ENCODE results near the gene PLA2G4F.

The PLA2G4F gene

DNA sequence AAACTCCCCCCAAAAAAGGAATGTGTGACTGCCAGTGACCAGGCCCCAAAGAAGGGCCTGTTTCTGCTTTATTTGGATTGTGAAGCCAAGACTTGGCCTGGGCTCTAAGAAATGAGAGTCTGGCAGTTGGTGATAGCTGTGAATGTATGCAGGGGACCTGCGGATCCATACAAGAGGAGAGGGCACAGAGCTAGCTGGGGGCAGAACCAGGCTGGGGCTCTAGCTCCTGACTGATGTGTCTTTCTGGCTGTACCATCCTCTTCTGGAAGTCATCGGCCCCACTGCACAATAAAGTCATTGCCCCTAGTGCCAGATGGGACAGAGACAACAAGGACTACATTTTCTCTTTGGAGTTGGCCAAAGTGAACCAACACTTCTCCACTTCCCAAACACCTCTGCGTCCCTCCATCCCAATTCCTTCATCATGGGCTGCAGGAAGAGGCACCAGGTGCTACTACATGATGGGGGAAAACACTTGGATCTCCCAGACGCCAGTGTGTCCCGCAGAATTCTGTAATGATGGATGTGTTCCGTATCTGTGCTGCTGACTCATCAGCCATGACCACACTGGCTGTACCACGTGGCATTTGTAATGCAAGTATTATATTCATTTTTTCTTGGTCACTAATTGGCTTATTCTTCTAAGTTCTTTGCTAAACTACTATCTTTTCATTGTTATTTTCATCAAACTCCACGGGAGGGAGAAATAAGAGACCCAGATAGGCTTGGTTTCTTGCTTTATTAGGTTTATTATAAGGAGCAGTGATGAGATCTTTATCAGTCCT lies 1.7 kb upstream of the PLA2G4F start:
- H3K27ac ChIP-seq = no peak overlapping the region
- no peak overlapping the region for H3K9ac ChIP-seq
- H3K27me3 ChIP-seq = no peaks in the 10 kb centered on the region
- peaks cover 45 to 48% (median 47%) of the 10 kb centered on the region in 11 experiments for H3K36me3 ChIP-seq
- no peak overlapping the region for H3K4me3 ChIP-seq
- peaks cover 0 to 14% (median 0%) of the 10 kb centered on the region in 11 experiments; a peak in 3 of 22 replicates for H4K20me1 ChIP-seq
- peaks cover 0 to 8% (median 0%) of the 10 kb centered on the region in 10 experiments; a peak in 5 of 20 replicates for H3K4me1 ChIP-seq
- H3K4me2 ChIP-seq = no peak overlapping the region
- TF ChIP-seq Cebpa-rat (IDR thresholded peaks at IDR 0.05) = no peak
- H3K9me3 ChIP-seq (replicated peaks in 1 of 11) = no peaks in the 10 kb centered on the region

DNA sequence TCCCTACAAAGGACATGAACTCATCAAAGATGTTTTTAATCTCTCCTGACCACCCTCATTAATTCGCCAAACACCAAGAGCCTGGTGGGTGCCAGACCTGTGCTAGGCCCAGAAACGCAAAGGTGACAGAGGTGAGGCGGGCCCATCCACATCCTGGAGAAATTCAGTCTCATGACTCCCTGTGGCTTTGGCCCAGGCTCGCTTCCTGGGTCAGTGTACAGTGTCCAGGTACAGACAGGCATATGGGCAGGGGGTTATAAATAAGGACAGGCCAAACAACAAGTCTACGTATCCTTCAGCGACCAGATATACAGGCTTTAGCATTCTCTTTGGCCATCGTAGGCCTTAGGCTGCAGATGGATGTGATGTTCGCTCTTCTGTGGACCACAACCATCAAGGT lies 945 bp upstream of the PLA2G4F start:
- Histone ChIP-seq H3K27ac (no peak overlapping the region), H4K20me1 (peaks cover 0 to 12% (median 0%) of the 10 kb centered on the region in 11 experiments; a peak in 3 of 22 replicates), H3K36me3 (peaks cover 37 to 41% (median 39%) of the 10 kb centered on the region in 11 experiments), H3K4me2 (no peak overlapping the region), H3K4me1 (peaks cover 0 to 8% (median 0%) of the 10 kb centered on the region in 10 experiments; a peak in 5 of 20 replicates), H3K9ac (no peak overlapping the region), H3K27me3 (no peaks in the 10 kb centered on the region), H3K4me3 (no peak overlapping the region), H3K9me3 (replicated peaks in 1 of 11) (no peaks in the 10 kb centered on the region)
- TF ChIP-seq Cebpa-rat (IDR thresholded peaks at IDR 0.05) = no peak

DNA sequence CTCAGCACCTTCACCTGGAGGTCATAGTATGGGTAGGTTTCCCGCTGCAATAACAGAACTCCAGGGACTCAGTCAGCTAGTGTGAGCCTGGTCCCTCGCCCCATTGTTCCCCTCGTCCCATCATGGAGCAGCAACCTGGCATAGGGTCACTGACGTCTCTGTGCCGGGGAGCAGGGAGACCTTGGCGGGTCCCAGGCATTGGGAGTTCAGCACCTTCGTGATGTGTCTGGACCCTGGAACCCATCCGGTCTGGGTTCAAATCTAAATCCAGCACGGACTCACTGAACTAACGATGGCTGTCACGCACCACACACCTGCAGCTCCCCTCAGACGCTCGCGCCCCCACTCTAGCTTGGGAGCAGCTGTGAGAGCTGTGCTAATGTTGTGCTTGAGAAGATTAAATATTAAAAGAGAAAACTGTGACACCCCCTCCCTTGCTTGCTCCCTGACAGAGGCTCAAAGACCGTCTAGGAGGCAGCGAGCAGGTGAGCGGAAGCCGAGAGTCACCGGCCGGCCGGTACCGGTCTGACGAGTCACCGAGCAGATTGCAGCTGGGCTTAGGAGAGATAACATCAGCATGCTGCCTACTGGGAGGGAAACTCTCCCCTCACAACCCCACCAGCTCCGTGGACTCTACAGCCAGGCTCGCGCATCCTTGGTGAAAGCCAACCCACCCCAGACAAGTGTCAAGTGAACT lies 742 bp downstream of the PLA2G4F start:
- H3K27ac ChIP-seq = no peak overlapping the region
- peaks cover 0 to 8% (median 0%) of the 10 kb centered on the region in 10 experiments; a peak in 5 of 20 replicates for H3K4me1 ChIP-seq
- no peak overlapping the region for H3K4me3 ChIP-seq
- peaks cover 20 to 24% (median 22%) of the 10 kb centered on the region in 11 experiments for H3K36me3 ChIP-seq
- H4K20me1 ChIP-seq = peaks cover 0 to 5% (median 0%) of the 10 kb centered on the region in 11 experiments; a peak in 2 of 22 replicates
- H3K4me2 ChIP-seq = no peak overlapping the region
- H3K27me3 ChIP-seq = no peaks in the 10 kb centered on the region
- no peaks in the 10 kb centered on the region for H3K9me3 ChIP-seq (replicated peaks in 1 of 11)
- no peak for TF ChIP-seq Cebpa-rat (IDR thresholded peaks at IDR 0.05)
- no peak overlapping the region for H3K9ac ChIP-seq

DNA sequence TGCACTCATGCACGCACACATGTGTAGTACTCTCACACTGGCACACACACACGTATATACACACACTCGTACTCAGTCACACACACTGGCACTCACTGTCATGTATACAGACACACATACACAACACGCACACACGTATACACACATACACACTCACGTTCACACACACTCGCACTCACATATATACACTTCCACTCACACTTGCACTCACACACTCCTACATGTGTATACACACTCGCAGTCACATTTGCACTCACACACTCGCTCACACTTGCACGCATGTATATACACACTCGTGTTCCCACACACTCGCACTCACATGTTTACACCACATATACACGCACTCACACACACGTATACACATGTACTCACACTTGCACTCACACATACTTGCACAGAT lies 1.5 kb downstream of the PLA2G4F start:
- H3K27me3 ChIP-seq = no peaks in the 10 kb centered on the region
- H3K4me2 ChIP-seq = no peak overlapping the region
- peaks cover 12 to 16% (median 15%) of the 10 kb centered on the region in 11 experiments for H3K36me3 ChIP-seq

DNA sequence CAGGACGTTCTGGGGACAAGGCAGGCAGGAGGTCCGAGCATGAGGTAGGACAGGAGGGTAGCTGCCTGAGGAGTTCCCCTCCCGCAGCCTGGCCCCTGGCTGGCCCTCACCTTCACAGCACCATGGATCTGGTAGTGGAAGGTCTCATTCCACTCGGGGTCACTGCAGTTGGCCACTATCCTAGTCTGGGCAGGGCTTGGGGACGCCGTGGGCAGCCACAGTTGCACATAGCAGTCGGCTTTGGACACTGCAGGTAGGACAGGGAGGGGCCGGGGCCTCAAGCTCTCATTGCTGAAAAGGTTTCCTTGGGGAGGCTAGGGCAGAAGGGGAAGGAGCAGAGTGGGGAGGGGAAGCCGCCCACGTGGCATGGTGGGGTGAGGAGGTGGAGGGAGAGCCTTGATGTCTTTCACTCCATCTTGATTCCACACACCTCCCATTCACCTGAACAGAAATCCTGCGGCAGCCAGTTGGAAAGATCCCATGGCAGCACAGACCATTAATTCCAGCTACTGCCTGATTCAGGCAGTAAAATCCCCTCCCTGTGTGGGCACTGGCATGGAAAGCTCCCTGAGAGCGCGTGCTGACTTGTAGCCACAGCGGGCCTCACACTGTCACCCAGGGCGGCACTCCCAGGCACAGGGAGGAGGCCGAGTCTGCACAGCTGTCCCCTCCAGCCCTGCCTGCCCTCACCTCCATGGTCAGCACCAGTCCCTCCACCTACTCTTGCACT lies 2.1 kb downstream of the PLA2G4F start:
- Histone ChIP-seq H3K27me3 (no peaks in the 10 kb centered on the region), H3K9me3 (replicated peaks in 1 of 11) (no peaks in the 10 kb centered on the region), H3K36me3 (peaks cover 7 to 11% (median 9%) of the 10 kb centered on the region in 11 experiments), H3K9ac (no peak overlapping the region), H3K4me1 (peaks cover 0 to 8% (median 0%) of the 10 kb centered on the region in 10 experiments; a peak in 5 of 20 replicates), H3K27ac (no peak overlapping the region), H3K4me2 (no peak overlapping the region), H4K20me1 (peaks cover 0 to 5% (median 0%) of the 10 kb centered on the region in 11 experiments; a peak in 1 of 22 replicates), H3K4me3 (no peak overlapping the region)
- TF ChIP-seq Cebpa-rat (IDR thresholded peaks at IDR 0.05) = no peak

More for the DNA sequence above, 1.5 kb downstream of the PLA2G4F start:
- Histone ChIP-seq H3K4me3 (no peak overlapping the region), H3K27ac (no peak overlapping the region), H3K4me1 (peaks cover 0 to 8% (median 0%) of the 10 kb centered on the region in 10 experiments; a peak in 5 of 20 replicates), H4K20me1 (peaks cover 0 to 5% (median 0%) of the 10 kb centered on the region in 11 experiments; a peak in 2 of 22 replicates), H3K9ac (no peak overlapping the region), H3K9me3 (replicated peaks in 1 of 11) (no peaks in the 10 kb centered on the region)
- no peak for TF ChIP-seq Cebpa-rat (IDR thresholded peaks at IDR 0.05)

DNA sequence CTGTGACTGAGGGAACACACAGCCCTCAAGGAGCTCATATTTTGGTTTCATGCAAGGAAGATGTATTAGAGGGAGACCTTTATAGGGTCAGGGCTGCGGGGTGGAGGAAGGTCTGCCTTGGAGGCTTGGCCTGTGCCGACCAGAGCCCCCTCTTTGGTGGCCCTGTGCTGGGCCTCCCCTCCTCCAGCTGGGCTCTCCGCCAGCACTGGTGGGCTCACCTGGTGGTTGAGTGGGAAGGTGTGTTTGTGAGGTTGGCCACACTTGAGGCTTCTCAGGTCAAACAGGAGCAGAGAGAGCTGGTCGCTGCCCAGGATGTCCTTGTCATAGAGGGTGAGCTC lies 2.6 kb downstream of the PLA2G4F start:
- TF ChIP-seq Cebpa-rat (IDR thresholded peaks at IDR 0.05) = no peak
- Histone ChIP-seq H3K4me3 (no peak overlapping the region), H3K27ac (no peak overlapping the region), H3K36me3 (peaks cover 1 to 5% (median 4%) of the 10 kb centered on the region in 11 experiments; a peak in 21 of 22 replicates), H3K9ac (no peak overlapping the region), H4K20me1 (0 out of 22 replicates have a peak, but pooled peaks cover 0 to 2% (median 0%) of the 10 kb centered on the region in 11 experiments), H3K9me3 (replicated peaks in 1 of 11) (no peaks in the 10 kb centered on the region), H3K4me2 (no peak overlapping the region), H3K4me1 (peaks cover 0 to 8% (median 0%) of the 10 kb centered on the region in 10 experiments; a peak in 5 of 20 replicates), H3K27me3 (no peaks in the 10 kb centered on the region)

DNA sequence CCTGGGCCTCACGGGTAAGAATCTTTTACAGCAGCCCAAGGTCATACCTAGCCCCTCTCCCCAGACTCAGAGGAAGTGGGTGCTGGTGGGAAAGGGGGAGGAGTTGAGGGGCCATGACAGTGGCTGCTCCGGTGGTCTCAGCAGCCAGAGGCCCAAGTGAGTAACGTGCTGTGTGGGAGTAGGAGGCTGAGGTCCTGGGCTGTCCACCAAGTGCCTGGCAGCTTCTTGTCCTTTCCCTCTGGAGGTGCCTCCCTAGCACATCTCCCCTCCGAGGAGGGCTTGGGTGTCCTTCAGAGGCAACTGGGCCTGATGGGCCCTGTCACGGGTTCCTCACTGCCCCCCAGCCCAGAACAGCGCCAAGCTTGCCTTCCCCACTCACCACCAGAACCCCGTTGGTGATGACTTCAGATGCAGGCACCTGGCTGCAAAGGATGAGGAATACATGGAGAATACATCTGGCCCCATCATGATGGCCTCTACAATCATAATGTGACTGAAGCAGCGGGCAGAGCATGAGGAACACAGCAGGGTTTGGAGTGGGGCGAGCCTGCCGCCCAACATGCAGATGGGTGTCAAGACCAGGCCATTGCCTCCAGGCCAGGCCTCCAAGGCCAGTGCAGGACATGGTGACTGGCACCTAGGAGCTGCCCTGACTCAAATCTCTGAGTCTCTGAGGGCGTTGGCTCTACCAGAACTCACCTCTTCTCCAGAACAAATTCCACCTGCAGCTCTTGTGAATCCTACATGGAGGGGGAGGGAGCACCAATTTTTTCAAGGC lies 3.3 kb downstream of the PLA2G4F start:
- Histone ChIP-seq H3K9me3 (replicated peaks in 1 of 11) (no peaks in the 10 kb centered on the region), H3K27me3 (no peaks in the 10 kb centered on the region), H3K27ac (no peak overlapping the region), H3K4me3 (no peak overlapping the region), H3K4me1 (peaks cover 0 to 8% (median 0%) of the 10 kb centered on the region in 10 experiments; a peak in 5 of 20 replicates), H3K9ac (no peak overlapping the region), H3K36me3 (no peaks in the 10 kb centered on the region; a peak in 1 of 22 replicates), H4K20me1 (no peaks in the 10 kb centered on the region), H3K4me2 (no peak overlapping the region)
- TF ChIP-seq Cebpa-rat (IDR thresholded peaks at IDR 0.05) = no peak

DNA sequence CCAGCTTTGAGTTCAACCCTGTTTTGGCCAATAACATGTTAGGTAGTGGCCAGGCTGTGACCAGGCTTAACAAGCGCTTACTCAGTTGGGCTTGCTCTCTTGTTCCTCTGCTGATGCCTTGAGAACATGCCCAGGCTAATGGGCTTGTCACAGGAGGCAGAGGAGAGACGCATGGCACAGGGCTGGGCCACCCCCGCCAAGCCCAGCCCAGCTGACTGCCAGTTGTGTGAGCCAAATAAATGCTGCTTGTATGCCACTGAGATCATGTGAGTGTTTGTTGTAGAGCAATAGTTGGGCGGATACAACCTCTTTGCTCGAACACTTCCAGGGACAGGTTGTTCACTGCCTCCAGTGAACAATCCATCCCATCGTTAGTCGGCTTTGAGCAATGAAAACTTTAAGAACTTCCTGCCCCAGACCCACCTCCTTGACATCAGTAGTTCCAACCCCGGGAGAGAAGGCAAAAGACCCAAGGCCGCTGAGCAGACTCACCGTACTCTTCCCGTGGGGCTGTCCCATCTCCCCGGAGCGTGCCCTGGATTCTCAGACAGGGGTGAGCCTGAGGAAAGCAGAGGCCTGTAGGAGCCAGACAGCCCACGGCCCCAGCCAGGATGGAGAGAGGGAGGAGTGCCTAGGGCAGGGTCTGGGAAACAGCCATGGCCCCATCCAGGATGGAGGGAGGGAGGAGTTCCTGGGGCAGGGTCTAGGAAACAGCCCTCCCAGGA lies 4.1 kb downstream of the PLA2G4F start:
- no peak overlapping the region for H3K27ac ChIP-seq
- no peak for TF ChIP-seq Cebpa-rat (IDR thresholded peaks at IDR 0.05)
- no peaks in the 10 kb centered on the region for H3K9me3 ChIP-seq (replicated peaks in 1 of 11)
- H3K4me2 ChIP-seq = no peak overlapping the region
- H3K4me3 ChIP-seq = no peak overlapping the region
- no peaks in the 10 kb centered on the region for H3K36me3 ChIP-seq
- H3K4me1 ChIP-seq = peaks cover 0 to 8% (median 0%) of the 10 kb centered on the region in 10 experiments; a peak in 5 of 20 replicates
- H3K27me3 ChIP-seq = no peaks in the 10 kb centered on the region
- no peaks in the 10 kb centered on the region for H4K20me1 ChIP-seq
- H3K9ac ChIP-seq = no peak overlapping the region

Data from BLaER1 treated with 17β-estradiol and CSF1 and Interleukin-3, amounts not matched to agents 10 nM and 100 nM (cell line).